Head of caudate nucleus (tissue), 42 donors: ENCODE results near the gene TENM3.

Source experiments
- DNase-seq, 42 donors: peaks; one replicate each; pipeline versions ENCODE4 v3.0.0 to v3.0.0-alpha.2; 2020 to 2021; ENCODE audit warnings: mixed read lengths in 7 of 42
- intact Hi-C: fragments of 100-400 bp; cut with DNase I; formaldehyde crosslinking; loops from one replicate; pipeline ENCODE4 v1.15.0; 2022

TENM3 gene

DNA sequence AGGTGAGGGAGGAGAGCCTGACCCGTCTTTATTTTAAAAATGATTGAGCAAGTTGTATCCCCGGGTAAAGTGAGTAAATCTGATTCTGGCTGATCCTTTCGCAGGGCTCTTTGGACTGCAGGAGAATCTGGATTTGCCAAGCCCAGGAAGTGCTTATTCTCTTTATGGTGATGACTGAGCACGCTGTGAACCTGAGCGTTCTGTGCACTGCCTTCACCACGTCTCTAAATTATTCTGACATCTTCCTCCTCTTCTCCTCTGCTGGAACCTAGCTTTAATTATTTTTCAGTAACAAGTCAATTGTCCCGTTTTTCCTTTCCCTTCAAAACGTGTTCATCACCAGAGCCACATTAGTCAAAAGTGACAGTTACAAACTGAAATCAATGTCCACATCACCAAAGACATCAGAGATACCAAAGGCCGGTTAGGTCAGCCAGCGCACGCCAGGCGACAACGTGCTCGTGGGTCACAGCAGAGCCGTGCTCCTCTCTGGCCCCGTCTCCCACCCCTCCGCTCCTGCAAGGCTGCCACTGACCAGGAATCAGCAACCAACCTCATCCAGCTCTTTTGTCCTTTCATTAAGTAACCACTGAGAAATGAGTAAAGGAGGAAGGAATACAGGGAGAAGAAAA, 599.7 kb downstream of the TENM3 start:
- intact Hi-C loops = no loop called here
- DNase-seq = no peak

DNA sequence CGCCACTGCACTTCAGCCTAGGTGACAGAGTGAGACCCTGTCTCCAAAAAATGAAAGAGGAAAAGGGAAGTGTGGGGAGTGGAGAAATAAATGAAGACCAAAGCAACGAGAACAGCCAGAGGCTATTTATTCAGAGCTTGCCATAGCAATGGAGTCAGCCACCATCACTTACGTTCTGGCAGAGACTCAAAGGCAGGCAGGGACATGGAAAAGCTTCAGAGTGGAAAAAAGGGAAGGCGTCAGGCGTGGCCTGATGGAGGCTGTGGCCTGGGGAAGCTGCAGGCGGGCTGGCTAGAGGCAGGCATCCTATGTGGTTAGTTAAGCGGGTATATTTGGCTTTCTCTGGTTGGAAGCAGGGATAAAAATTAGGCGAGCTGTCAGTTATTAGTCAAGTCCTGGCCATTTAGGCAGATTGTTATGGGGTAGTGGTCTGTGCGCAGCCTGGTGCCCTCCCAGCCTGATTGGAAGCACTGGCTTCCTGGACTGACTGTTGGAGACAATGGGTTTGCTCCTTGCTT, 600.7 kb downstream of the TENM3 start:
- no peak for DNase-seq
- intact Hi-C loops = no loop called here

DNA sequence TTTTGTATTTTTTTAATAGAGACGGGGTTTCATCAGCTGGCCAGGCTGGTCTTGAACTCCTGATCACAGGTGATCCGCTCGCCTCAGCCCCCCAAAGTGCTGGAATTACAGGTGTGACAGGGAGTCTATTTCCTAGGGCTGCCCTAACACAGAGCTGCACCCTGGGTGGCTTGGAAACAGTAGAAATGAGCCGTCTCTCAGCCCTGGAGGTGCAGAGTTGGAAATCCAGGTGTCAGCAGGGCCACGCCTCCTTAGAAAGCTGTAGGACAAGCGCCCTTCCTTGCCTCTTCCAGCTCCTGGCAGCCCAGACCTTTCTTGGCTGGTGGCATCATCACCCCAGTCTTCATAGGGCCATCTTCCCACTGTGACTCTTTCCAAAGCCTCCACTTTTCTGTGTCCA, 602.4 kb downstream of the TENM3 start:
- intact Hi-C loops = no loop called here
- DNase-seq = no peak

DNA sequence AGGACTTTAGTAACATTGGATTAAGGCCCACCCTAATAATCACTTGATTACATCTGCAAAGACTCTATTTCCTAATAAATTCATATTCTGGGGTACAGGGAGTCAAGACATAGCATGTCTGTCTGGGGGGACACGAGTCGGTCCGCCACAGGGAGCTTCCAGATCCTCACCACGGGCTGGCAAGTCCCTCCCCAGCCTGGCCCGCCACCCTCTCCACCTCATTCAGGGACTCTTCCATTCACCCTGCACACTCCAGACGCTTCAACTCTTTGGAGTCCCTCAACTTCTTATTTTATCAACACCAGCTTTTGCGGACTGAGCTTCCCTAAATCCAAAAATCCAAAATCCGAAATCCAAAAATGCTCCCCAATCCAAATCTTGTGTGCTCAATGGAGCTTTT, 602.8 kb downstream of the TENM3 start:
- intact Hi-C loops = no loop called here
- no peak for DNase-seq

DNA sequence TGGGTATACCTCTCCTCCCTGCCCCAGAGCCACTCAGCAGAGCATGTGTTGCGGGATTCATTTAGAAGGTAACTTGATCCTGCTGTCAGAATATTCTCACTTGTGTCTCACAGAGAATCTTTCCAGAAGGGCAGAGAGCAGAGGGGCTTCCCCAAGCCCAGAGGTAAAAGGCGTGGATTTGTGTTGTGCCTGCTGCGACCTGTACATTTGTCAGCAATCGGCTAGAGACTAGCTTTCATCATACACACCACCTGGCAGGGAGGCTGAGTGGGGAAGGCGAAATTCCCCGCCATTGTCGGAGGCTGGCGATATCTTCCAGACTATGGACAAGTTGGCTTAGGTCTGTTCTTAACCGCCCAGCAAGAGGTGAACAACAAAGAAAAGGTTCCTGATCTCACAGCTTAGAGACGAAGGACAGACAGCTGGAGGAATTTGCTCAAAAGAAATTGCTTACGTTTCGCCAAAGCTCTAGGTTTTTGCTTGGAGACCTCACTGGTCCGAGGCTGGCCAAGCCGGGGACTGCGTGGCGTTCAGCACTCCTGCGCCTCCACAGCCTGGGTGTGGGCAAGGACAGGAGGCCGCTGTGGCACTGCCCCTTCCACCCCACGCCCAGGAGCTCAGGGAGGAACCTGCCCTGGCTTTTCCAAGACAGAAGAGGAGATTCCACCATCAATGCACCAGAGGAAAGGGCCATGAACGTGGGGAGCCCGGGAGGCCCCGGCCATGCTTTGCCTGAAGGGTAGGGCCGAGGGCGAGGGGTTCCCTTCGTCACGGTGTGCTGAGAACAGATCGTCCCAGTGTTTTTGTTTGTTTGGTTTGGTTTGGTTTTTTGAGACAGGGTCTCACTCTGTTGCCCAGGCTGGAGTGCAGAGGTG, 604.6 kb downstream of the TENM3 start:
- intact Hi-C loops = no loop called here
- DNase-seq = no peak

DNA sequence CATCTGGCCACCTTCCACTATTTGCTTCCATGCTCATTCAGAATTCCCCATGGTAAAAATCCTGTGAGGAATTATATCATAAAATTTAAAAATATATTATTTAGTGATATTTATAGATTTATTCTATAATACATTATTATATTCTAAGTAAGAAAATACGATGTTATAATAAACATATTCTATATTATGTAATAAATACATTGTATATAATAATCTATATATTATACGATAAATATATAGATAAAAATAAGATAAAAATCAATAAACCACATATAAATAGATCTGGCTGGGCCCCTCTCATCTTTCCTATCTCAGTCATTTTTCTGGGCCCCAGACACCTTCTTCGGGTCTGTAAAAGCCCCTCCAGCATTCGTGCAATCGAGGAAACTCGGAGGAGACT, 605.5 kb downstream of the TENM3 start:
- intact Hi-C loops = no loop called here
- DNase-seq = no peak
